ENCODE results near the gene PTPRH. TPM values are rescaled to one million over a fixed set of nuclear protein-coding genes. Genes with fewer than 3 reads are reported as not detected.
A peak's percentile ranks its signal among the peaks of the same experiment; 100 is the strongest.

The PTPRH gene
- total RNA-seq, 4 donors from 2014 or later = 0.57 to 2.0 (median 1.3) TPM

GRCh38 chr19:55188625-55189024 lies 20.7 kb downstream of the PTPRH start:
- peak overlapping the region; percentile 73 to 88 (median 76) for H3K27ac ChIP-seq
- 33 to 39% methylated on average over 8 of the region's 8 CpGs for WGBS, 2 donors
- DNase-seq = no peak
- H3K4me1 ChIP-seq = peaks cover 0 to 18% (median 3%) of the 10 kb centered on the region in 3 donors
- intact Hi-C loops (cut with DNase I) = no loop called here
- no peaks in the 10 kb centered on the region for H3K9me3 ChIP-seq
- peaks cover 0 to 49% (median 0%) of the 10 kb centered on the region in 4 donors for H3K27me3 ChIP-seq
- no peak for TF ChIP-seq POLR2A (IDR thresholded peaks at IDR 0.05)
- no peak for TF ChIP-seq CTCF (IDR thresholded peaks at IDR 0.05)
- H3K4me3 ChIP-seq = peak overlapping the region in 1 of 4 donors; percentile 7
- no peaks in the 10 kb centered on the region for H3K36me3 ChIP-seq

GRCh38 chr19:55186080-55186479 lies 23.2 kb downstream of the PTPRH start:
- Histone ChIP-seq H3K9me3 (no peaks in the 10 kb centered on the region), H3K27me3 (peaks cover 0 to 56% (median 0%) of the 10 kb centered on the region in 4 donors), H3K36me3 (no peaks in the 10 kb centered on the region), H3K4me3 (no peak overlapping the region), H3K4me1 (peaks cover 0 to 18% (median 3%) of the 10 kb centered on the region in 3 donors), H3K27ac (no peak overlapping the region)
- no peak for DNase-seq
- TF ChIP-seq POLR2A (IDR thresholded peaks at IDR 0.05) (no peak), CTCF (IDR thresholded peaks at IDR 0.05) (no peak)
- WGBS, 2 donors = 53 to 86% methylated on average over 6 to 7 of the region's 12 CpGs
- intact Hi-C loops (cut with DNase I) = no loop called here

GRCh38 chr19:55181740-55182139 lies 27.6 kb downstream of the PTPRH start:
- H3K27ac ChIP-seq = no peak overlapping the region
- no peak for TF ChIP-seq POLR2A (IDR thresholded peaks at IDR 0.05)
- no peak for TF ChIP-seq CTCF (IDR thresholded peaks at IDR 0.05)
- no peak for DNase-seq
- H3K27me3 ChIP-seq = peaks cover 5 to 98% (median 8%) of the 10 kb centered on the region in 4 donors
- no peak overlapping the region for H3K4me3 ChIP-seq
- intact Hi-C loops (cut with DNase I) = no loop called here
- no peaks in the 10 kb centered on the region for H3K36me3 ChIP-seq
- peaks cover 11 to 19% (median 16%) of the 10 kb centered on the region in 3 donors for H3K4me1 ChIP-seq
- H3K9me3 ChIP-seq = no peaks in the 10 kb centered on the region
- WGBS, 2 donors = 68 to 80% methylated on average over 2 to 10 of the region's 20 CpGs

GRCh38 chr19:55179606-55180484 lies 29.5 kb downstream of the PTPRH start, which contains the start of gene SYT5:
Gene SYT5, minus strand, starts transcription at chr19:55180289. Its CDS starts 1,248 bp downstream, at chr19:55179041.
- WGBS, 2 donors = 2 to 5% methylated on average over 23 to 25 of the region's 68 CpGs
- no peaks in the 10 kb centered on the region for H3K9me3 ChIP-seq
- no peak within 1 kb of the TSS for H3K27ac ChIP-seq
- H3K27me3 ChIP-seq = peaks cover 6 to 99% (median 13%) of the 10 kb centered on the region in 4 donors
- intact Hi-C loops (cut with DNase I) = no loop called here
- DNase-seq = no peak
- H3K4me3 ChIP-seq = peak within 1 kb of the TSS in 3 of 4 donors; percentile 6 to 48 (median 34)
- no peaks in the 10 kb centered on the region for H3K36me3 ChIP-seq
- peaks cover 11 to 19% (median 16%) of the 10 kb centered on the region in 3 donors for H3K4me1 ChIP-seq
- no peak for TF ChIP-seq CTCF (IDR thresholded peaks at IDR 0.05)
- TF ChIP-seq POLR2A (IDR thresholded peaks at IDR 0.05) = no peak
